NT2/D1 (cell line): Measurements from ENCODE around the gene TAF11L10.
"Not testable (repeated sequence)": the region's sequence is repeated elsewhere in the genome, so short reads cannot be mapped to it uniquely, and the experiment has no call there.

Experiments
- DNase-seq: peaks from one replicate; pipeline ENCODE4 v3.0.0-alpha.2; 2011; ENCODE audit warnings: low read depth, low spot score
- H3K27me3 ChIP-seq: 2 replicates; pipeline ENCODE4 v1.6.0; 2011; ENCODE audit warnings: mild to moderate bottlenecking; ENCODE audit not compliant: insufficient read length, insufficient read depth
- H3K36me3 ChIP-seq: 2 replicates; pipeline ENCODE4 v1.6.1; 2011; ENCODE audit warnings: mild to moderate bottlenecking, low read length, mixed read lengths; ENCODE audit not compliant: insufficient read depth, insufficient read length
- H3K4me1 ChIP-seq: 2 replicates; pipeline ENCODE4 v1.5.1; 2011; ENCODE audit not compliant: insufficient read depth, insufficient read length
- H3K4me3 ChIP-seq: 2 replicates; pipeline ENCODE4 v1.5.1; 2011; ENCODE audit warnings: low read depth; ENCODE audit not compliant: insufficient read length
- H3K9ac ChIP-seq: 2 replicates; pipeline ENCODE4 v1.6.0; 2011; ENCODE audit warnings: low read depth; ENCODE audit not compliant: insufficient read length
- H3K9me3 ChIP-seq: 2 replicates; pipeline ENCODE4 v1.5.1; 2011; ENCODE audit warnings: mild to moderate bottlenecking, low read length; ENCODE audit not compliant: insufficient read depth
- SUZ12 ChIP-seq: IDR thresholded peaks from 2 replicates; pipeline ENCODE4 v1.6.1; 2011; ENCODE audit not compliant: insufficient read length, insufficient read depth; ENCODE audit errors: extremely low read depth
- YY1 ChIP-seq: IDR thresholded peaks from 2 replicates; pipeline ENCODE4 v1.6.1; 2011; ENCODE audit not compliant: insufficient read length, insufficient read depth
- ZNF274 ChIP-seq: IDR thresholded peaks from 2 replicates; pipeline ENCODE4 v1.6.1; 2011; ENCODE audit warnings: mild to moderate bottlenecking, low read depth, low read length

Gene TAF11L10

DNA sequence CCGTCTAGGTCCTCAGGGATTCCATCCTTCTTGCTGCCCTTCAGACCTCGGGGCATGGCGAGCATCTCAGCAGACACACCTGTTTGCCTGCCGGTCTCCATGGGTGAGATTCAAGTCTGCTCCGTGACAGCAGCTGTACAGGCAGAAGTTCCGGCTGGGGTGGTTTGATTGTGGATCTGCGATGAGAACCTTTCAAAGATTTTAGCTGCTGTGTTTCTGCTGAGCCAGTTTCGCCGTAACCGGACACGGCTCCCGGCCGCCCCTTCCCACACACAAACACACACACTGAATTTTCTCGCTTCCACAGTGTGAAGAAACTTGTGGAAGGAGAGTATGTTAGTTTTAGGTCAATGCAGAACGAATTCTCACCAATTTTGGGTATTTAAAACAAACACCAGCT is at the start of gene TAF11L10:
TSS of gene TAF11L10 (minus strand) at position 101 of the 400 bp plus-strand sequence.
- H3K36me3 ChIP-seq, H3K4me1 ChIP-seq, DNase-seq, H3K4me3 ChIP-seq, H3K27me3 ChIP-seq, H3K9ac ChIP-seq, H3K9me3 ChIP-seq: not testable (repeated sequence)

DNA sequence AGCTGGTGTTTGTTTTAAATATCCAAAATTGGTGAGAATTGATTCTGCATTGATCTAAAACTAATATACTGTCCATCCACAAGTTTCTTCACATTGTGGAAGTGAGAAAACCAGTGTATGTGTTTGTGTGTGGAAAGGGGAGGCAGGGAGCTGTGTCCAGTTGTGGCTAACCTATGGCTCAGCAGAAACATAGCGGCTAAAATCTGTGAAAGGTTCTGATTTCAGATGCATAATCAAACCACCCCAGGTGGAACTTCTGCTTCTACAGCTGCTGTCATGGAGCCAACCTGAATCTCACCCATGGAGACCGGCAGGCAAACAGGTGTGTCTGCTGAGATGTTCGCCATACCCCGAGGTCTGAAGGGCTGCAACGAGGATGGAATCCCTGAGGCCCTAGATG is 36.5 kb upstream of the TAF11L10 start, which contains the start of gene TAF11L14:
TSS of gene TAF11L14 (plus strand) at position 301 of the 400 bp plus-strand sequence.
- Histone ChIP-seq H3K4me3 (no peak within 1 kb of the TSS), H3K36me3 (no peaks in the 10 kb centered on the region), H3K9me3 (no peaks in the 10 kb centered on the region), H3K9ac (no peak within 1 kb of the TSS), H3K27me3 (no peaks in the 10 kb centered on the region), H3K4me1 (no peaks in the 10 kb centered on the region)
- TF ChIP-seq YY1 (no peak), ZNF274 (no peak), SUZ12 (no peak)
- DNase-seq, result no peak

DNA sequence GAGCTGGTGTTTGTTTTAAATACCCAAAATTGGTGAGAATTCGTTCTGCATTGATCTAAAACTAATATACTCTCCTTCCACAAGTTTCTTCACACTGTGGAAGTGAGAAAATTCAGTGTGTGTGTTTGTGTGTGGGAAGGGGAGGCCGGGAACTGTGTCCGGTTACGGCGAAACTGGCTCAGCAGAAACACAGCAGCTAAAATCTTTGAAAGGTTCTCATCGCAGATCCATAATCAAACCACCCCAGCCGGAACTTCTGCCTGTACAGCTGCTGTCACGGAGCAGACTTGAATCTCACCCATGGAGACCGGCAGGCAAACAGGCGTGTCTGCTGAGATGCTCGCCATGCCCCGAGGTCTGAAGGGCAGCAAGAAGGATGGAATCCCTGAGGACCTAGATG is 34.2 kb upstream of the TAF11L10 start, which contains the start of gene TAF11L13:
TSS of gene TAF11L13 (plus strand) at position 301 of the 400 bp plus-strand sequence.
- not testable (repeated sequence) for H3K9me3 ChIP-seq, H3K4me3 ChIP-seq, H3K36me3 ChIP-seq, H3K27me3 ChIP-seq, H3K9ac ChIP-seq, DNase-seq, H3K4me1 ChIP-seq

DNA sequence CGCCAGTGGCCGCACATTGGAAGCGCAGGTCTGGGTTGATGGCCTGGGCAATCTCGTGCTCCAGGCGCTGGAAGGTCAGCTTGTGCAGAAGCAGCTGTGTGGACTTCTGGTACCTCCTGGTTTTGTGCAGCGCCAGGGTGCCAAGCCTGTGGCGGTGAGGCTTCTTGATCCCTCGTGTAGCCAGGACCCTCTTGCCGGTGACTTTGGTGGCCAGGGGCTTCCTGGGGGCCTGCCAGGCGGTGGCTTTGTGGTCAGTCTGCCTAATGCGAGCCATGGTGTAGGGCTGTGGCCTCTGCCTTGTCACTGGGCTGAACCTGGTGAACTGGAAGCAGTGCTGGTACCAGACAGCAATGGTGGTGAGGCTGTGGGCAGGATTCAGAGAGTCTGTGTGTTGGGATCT is 28.1 kb upstream of the TAF11L10 start:
- H3K4me3 ChIP-seq, result no peak overlapping the region
- no peaks in the 10 kb centered on the region for H3K4me1 ChIP-seq
- DNase-seq, result no peak
- H3K36me3 ChIP-seq, result no peaks in the 10 kb centered on the region
- H3K27me3 ChIP-seq, result no peaks in the 10 kb centered on the region
- TF ChIP-seq SUZ12, result no peak
- TF ChIP-seq ZNF274, result no peak
- no peak for TF ChIP-seq YY1
- no peak overlapping the region for H3K9ac ChIP-seq
- H3K9me3 ChIP-seq, result no peaks in the 10 kb centered on the region

DNA sequence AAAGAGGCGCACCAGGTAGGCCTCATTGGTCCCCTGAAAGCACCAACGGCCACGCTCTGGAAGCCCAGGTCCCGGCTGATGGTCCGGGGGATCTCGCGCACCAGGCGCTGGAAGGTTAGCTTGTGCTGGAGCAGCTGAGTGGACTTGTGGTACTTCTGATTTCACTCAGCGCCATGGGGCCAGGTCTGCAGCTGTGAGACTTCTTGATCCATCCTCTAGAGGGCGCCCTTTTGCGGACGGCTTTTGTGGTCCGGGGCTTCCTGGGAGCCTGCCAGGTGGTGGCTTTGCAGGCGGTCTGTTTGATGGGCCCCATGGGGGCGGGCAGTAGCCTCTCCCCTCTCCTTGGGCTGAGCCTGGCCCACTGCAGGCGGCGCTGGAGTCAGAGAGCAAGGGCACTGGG is 23.0 kb upstream of the TAF11L10 start:
- Histone ChIP-seq H3K4me3 (no peak overlapping the region), H3K36me3 (no peaks in the 10 kb centered on the region), H3K4me1 (no peaks in the 10 kb centered on the region), H3K9ac (no peak overlapping the region), H3K27me3 (no peaks in the 10 kb centered on the region), H3K9me3 (no peaks in the 10 kb centered on the region)
- no peak for TF ChIP-seq ZNF274
- TF ChIP-seq YY1, result no peak
- TF ChIP-seq SUZ12, result no peak
- peak; percentile 1 for DNase-seq

DNA sequence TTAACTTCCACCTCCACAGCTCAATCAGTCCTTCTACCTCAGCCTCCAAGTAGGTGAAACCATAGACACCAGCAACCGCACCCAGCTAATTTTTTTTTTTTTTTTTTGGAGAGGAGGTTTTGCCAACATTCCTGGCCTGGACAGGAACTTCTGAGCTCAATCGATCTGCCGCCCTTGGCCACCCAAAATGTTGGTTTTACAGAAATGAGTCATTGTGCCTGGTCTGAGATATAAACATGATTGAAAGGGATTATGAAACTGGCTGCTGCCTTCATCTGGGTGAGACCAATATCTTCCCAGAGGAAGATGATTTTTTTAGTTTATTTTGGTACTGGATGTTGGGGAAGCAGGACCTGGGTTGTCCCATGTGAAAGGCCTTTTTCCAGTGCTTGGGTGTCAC is 21.7 kb upstream of the TAF11L10 start:
- Histone ChIP-seq H3K4me3 (no peak overlapping the region), H3K36me3 (no peaks in the 10 kb centered on the region), H3K9ac (no peak overlapping the region), H3K4me1 (no peaks in the 10 kb centered on the region), H3K9me3 (no peaks in the 10 kb centered on the region), H3K27me3 (no peaks in the 10 kb centered on the region)
- TF ChIP-seq ZNF274 (no peak), SUZ12 (no peak), YY1 (no peak)
- no peak for DNase-seq

DNA sequence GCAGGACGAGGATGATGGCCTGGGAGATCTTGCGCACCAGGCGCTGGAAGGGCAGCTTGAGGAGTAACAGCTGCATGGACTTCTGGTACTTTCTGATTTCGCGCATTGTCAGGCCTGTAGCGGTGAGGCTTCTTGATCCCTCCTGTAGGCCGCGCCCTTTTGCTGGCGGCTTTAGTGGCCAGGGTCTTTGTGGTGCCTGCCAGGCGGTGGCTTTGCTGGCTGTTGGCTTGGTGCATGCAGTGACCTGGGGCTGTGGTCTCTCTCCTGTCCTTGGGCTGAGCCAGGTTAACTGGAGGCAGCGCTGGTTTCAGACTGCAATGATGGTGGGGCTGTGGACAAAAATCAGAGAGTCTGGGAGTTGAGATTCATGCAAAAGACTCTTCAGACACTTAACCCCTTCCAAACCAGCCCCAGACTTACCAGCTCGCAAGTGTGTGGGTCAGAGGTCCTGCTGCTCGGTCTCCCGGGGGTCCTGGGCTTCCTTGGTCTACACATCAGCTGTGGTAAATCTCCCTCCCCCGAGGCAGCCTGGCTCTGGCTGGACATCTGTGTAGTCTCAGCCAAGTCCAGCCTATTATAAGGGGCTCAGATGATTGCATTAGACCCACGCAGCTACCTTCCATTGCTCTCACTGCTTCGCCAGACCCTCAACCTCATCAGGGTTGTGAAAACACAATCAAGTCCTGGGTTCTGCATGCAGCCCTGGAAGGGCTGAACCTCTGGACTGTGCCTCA is 17.4 kb upstream of the TAF11L10 start:
- Histone ChIP-seq H3K9me3 (no peaks in the 10 kb centered on the region), H3K9ac (no peak overlapping the region), H3K27me3 (no peaks in the 10 kb centered on the region), H3K4me1 (no peaks in the 10 kb centered on the region), H3K4me3 (no peak overlapping the region), H3K36me3 (no peaks in the 10 kb centered on the region)
- no peak for TF ChIP-seq SUZ12
- no peak for TF ChIP-seq ZNF274
- TF ChIP-seq YY1, result no peak
- no peak for DNase-seq

DNA sequence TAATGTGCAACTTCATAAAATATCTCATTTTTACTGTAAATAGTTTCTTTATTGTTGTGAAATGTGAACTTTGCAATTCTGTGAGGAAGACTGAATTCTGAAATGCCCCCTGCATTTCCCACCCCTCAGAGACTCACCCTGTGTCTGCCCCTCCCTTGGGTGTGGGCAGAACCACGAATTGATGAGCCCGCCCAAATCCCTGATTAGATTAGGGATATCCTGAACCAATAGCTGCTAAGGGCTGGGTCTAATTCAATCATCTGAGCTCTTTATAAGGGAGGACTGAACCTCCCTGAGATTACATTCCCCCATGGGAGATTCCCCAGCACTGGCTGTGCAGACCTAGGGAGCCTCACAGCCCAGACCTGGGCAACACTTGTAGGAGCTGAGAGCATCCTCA is 12.5 kb upstream of the TAF11L10 start, which contains the start of gene TAF11L12:
TSS of gene TAF11L12 (plus strand) at position 301 of the 400 bp plus-strand sequence.
- not testable (repeated sequence) for H3K4me3 ChIP-seq, H3K36me3 ChIP-seq, DNase-seq, H3K9ac ChIP-seq, H3K9me3 ChIP-seq, H3K27me3 ChIP-seq, H3K4me1 ChIP-seq

DNA sequence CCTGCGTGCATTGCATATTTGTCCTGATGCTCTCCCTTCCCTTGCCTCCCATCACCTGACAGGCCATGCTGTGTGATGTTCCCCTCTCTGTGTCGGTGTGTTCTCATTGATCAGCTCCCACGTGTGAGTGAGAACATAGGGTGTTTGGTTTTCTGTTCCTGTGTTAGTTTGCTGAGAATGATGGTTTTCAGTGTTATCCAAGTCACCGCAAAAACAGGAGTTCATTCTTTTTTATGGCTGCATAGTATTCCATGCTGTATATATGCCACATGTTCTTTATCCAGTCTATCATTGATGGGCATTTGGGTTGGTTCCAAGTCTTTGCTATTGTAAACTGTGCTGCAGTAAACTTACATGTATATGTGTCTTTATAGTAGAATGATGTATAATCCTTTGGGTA is 9.8 kb upstream of the TAF11L10 start:
- not testable (repeated sequence) for H3K9ac ChIP-seq, H3K27me3 ChIP-seq, H3K36me3 ChIP-seq, H3K4me1 ChIP-seq, H3K4me3 ChIP-seq, H3K9me3 ChIP-seq, DNase-seq
